Kidney glomerular epithelial cell (primary cell): ENCODE results near the gene CHD6.

ENCODE experiments used
- DNase-seq: peaks from one replicate; lab custom pipeline; 2025; lab: John Stamatoyannopoulos, UW

The CHD6 gene

DNA sequence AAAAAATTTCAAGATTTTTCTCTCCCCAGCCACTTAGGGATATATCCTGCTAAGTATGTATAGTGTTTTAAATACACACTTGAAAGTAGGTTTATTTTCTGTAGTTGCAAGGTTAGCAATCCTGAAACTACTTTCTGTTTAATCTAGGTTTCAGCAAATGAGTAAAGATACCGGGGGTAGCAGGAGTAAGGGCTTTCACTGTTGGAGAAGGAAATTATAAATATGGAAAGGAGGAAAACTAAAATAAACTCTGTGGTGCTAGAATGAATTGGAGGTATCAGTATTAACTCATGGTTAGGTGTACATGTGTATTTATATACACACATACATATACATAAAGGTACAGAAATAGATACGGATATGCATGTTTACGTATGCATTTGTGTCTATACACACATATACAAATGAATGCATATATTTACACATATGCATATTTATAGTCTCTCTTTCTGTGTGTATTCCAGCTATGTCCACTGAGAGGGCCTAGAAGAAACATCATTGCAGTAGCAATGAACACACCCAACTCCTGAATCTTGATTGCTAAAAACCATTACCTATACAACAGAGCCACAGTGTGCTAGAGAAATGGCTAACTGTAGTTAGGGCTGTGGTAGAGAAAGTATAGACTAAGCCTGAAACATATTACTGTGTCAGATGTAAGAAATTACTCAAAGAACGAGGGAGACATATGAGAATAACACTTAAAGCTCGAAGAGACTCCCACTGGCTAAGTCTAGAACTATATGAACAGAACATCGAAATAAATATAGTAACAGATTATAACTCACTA, 155.6 kb downstream of the CHD6 start:
- no peak for DNase-seq

DNA sequence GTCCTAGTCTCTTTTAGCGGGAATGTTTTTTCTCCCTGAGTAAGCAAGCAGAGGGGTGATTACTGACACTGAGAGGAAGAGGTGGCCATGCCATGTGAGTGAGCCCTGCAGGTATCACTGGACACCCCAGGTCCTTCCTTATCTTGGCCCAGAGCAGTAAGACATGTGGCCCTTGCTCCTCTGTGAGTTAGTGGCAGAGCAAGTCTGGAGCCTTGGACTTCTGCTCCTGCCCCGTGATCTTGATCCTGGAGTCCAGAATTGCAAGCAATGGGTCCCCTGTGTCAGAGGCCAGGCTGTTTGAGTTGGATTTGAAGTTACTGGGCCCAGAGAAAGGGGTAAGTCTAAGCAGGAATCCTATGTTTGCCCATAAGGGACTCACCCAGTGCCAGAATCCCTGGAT, 159.4 kb downstream of the CHD6 start:
- no peak for DNase-seq

DNA sequence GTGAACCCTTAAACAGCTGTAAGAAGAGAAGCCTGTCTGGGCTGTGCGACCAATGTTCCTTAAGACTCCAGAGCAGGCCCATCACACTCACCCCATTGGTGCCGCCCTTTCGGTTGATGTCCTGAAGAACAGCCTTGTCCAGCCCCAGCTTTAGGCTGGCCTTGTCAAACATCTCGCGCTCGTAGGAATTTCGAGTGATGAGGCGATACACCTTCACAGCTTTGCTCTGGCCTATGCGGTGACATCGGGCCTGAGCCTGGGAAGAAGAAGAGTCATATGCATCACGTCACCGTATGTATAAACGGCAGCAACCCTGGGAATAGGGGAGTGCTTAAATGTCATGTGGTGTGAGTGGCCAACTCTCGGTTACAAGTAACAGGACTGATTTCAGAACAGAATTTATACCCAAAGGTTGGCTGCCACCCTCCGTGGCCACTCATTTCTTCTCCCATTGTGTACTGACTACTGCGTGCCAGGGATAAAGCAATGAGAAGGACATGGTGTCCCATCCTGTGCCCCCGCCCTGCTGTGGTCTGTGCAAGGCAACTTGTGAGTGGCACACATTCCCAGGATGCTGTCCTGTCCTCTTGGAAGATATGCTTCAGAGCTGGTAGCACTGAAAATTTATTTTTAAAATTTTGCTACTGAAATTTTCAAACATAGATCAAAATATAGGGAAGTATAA, 160.9 kb downstream of the CHD6 start:
- DNase-seq = no peak

DNA sequence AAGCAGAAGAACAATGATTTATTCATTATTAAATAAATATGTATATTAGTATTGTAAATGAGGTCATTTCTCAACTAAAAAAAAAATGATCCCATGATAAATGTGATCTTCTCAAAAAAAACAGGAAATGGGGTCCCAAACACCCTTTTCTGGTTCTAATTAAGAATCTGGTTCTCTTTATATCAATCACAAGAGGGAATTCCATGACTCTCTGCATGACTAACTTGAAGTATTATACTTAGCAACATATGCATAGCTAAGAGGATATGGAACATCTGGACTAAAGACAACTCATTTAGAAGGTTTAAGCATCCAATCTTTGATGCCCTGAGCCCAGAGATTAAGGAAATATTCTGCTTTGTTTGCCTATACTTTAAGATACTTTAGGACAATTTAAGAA, 161.8 kb downstream of the CHD6 start:
- DNase-seq = no peak

DNA sequence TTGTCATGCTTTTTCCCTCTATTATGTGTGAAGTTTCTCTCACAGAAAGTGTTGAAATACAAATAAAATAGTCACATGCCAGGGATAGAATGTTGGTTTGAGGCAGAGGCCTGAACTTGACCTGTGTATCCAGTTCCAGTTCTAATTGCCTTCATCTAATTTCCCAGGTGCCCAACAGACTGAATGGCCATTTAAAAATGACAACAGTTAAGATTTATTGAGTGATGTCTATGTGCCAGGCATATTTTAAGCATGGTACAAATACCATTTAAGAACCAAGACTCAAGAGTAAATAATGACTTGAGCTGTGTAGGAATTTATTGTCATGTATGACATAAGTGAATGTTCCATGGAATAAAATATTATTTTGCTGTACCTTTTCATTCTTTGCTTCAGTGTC, 163.9 kb downstream of the CHD6 start:
- DNase-seq = no peak

DNA sequence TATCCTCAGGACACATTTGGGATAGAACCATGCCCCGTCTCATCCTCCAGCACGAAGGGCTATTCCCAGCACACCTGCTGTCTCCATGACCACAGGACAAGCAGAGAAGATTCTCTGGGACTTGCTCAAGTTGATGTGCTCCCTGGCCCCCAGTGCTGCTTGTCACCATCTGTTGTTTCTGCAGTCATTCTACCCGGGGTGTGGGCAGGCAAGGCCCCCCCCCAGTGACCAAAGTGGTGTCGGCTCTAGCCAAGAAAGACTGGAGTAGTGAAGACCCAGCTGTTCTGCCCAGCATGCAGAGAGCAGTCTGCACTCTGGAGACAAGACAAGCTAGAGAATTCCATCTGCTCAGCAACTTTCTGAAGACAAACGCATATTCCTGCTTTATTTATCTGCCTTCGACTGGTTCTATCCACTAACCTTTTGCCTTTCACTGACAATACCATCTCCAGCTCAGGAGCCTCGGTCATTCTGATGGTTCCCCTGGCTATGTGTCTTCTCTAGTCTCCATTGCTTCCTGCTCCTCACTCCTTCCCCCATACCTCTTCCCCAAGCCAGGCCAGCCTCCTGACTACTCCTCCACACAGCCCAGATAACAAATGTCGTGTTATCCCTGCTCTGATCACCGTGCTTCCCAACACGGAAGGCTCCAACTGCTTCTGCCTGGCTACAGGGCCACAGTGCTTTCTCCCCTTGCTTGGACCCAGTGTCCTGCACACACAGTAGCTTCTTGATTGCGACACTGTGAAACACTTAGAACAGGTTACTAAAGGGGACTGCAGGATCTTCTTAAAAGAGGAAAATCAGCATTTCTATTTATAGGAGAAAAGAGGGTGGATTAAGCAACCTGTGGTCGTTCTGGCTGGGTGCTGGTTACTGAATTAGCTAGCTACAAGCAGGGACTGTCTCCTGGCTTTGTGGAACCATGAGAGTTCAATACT, 164.9 kb downstream of the CHD6 start:
- no peak for DNase-seq

DNA sequence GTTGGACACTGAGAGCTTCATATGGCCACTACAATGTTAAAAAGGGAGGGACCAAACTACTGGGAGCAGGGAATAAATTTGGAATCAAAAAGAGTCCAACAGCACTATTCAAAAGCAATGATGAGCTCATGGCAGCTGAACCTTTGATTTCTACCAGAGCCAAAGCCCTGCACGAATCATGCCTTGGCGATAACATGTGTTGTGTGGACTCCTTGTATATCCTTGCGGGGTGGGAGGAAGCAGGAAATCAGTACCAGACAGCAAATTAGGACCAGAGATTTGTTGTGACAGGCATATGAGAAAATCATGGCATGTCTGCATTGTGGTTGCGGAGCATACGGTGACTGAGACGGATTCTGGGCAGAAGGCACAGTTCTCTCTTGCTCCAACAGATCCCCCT, 166.0 kb downstream of the CHD6 start:
- no peak for DNase-seq

GRCh38 chr20:41447006-41447405, 171.2 kb downstream of the CHD6 start:
- DNase-seq = no peak

DNA sequence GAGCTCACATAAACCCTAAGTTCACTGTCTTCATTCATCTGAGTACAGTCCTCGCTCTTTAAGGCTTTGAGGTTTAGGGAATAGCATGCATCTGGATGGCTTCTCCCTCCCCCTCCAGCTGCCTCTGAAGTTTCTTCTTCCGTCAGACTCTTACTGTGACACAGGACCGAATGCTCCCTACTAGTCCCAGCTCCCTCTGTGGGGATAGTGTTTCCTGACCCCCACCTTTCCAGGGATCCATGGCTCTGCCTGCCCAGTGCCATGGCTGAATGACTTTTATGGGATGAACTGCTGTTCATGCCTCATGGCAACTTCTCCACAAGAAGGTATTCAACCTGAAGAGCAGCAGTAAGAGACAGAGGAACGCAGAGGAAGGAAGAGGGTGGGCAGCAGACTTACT, 171.7 kb downstream of the CHD6 start:
- no peak for DNase-seq

GRCh38 chr20:41444821-41445220, 173.4 kb downstream of the CHD6 start:
- DNase-seq = no peak

DNA sequence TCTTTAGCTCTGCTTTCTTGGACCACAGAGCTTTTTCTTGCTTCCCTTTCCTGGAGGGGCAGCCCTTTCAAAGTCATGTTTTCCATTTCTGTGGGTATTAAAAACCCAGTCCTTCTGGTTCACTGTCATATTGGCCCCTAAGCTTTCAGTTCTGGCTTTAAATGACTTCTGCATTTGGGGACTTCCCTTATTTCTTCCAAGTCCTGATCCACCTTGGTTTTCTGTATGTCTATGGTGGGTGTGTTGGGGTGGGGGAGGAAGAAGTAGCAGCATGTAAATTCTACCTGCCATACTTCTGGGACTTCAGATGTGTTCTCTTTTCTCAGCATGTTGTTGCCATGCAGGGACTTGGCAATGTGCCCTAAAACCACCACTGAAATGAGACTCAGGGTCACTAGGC, 174.5 kb downstream of the CHD6 start:
- no peak for DNase-seq

DNA sequence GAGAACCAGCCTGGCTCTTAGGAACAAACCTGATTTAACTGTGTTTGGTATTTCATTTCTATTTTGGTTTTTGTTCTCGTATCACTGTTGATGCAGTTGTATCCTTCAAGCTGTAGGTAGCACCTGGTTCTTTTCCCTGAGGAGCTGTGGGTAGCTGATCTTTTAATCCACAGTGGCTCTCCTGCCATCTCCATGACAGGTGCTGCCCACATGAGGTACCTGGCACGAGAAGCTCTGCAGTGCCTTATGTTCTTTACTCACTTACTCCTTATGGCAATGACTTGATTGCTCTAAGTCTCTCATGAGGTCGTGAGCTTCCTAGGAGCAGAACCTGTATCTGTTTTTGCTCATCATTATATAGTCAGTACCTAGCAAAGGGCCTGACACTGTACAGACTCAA, 177.3 kb downstream of the CHD6 start:
- no peak for DNase-seq

DNA sequence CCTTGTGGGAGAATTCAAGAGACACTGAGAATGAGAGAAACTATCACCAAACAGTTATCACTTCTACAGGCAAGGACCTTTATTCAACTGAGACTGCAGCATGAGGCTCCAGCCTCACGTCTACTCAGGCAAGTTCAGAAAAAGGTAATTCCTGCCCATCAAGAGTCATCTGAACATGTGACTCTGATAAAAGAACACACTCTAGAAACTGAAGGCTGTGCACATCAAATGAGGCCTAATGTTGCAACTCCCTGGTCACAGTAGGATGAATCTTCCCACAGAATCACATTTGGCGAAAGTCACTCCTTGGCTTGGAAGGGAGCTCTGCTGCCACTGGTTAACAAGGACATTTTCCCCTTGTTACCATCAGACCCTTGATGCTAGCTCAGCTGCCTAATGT, 180.3 kb downstream of the CHD6 start:
- DNase-seq = no peak

DNA sequence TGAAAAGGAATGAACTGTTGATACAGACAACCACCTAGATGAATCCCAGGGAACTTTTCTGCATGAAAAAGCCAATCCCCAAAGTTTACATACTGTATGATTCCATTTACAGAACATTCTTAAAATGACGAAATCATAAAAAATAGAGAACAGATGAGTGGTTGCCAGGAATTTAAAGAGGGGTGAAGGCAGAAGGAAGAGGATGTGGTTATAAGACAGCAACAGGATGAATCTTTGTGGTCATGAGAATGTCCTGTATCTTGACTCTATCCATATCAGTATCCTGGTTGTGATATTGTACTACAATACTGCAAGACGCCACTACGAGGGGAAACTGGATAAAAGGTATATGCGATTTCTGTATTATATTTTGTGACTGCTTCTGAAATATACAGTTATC, 181.5 kb downstream of the CHD6 start:
- DNase-seq = peak; percentile 50

DNA sequence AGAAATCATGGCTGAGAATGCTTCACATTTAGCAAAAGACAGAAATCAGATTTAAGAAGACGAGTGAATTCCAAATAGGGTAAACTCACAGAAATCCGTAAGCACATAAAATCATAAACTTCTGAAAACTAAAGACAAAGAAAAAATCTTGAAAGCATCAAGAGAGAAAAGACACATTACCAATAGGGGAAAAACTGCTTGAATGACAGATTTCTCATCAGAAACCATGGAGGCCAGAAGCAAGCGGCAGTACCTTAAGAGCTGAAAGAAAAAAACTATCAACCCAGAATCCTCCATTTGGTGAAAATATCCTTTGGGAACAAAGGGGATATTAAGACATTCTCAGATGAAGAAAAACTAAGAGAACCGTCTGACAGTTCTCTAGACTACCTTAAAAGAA, 185.0 kb downstream of the CHD6 start:
- no peak for DNase-seq

GRCh38 chr20:41432746-41433145, 185.4 kb downstream of the CHD6 start:
- DNase-seq = no peak

- DNase-seq = peak; percentile 89
Measured at GRCh38 chr20:41428285-41428684, 189.9 kb downstream of the CHD6 start.

- DNase-seq = no peak
Measured at GRCh38 chr20:41427833-41428232, 190.3 kb downstream of the CHD6 start.

DNA sequence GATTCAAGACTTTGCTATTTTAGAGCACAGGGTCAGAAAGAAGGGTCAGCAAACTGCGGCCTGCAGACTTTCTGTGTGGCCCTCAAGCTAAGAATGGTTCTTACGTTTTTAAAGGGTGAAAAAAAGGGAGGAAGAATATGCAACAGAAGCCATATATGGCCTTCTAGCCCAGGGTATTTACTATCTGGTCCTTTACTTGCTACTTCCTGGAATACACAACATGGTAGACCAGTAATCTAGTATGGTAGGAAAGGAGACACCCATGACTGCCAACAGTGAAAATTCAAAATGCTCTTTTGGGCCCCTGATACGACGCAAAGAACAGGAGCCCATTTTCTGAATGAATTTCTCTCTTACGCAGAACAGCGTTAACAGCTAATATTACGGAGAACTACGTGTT, 191.2 kb downstream of the CHD6 start:
- no peak for DNase-seq

DNA sequence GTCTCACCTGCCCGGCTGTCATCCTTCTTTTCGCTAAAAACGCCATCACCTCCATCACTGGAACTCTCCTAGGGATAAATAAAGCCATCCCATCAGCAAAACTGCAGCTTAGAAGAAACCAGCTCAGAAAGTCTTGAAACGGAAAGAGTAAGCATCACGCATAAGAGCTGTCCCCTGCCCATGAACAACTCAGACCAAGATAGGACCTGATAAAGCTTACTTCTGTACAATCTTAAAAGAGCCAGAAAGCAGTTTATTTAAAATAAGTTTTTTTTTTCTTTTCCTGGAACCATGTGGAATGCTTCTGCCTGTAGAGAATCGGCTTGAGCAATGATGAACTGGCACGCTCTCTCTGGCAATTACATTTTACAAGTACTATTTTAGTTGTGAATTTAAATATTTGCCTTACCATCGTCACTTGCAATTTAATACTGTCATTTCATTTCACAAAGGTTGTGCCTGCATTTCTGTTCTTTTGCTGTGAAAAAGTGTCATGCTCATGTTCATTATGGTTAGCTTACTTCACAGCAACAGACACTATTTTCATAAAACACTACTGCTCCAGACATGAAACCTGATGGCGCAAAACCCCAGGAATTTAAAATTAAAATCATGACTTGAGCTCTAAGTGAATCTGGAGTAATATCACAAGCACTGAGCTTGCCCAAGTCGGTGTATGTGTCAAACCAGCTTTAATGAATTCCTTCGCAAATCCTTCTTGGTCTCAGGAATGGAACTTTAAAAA, 191.9 kb downstream of the CHD6 start:
- no peak for DNase-seq

DNA sequence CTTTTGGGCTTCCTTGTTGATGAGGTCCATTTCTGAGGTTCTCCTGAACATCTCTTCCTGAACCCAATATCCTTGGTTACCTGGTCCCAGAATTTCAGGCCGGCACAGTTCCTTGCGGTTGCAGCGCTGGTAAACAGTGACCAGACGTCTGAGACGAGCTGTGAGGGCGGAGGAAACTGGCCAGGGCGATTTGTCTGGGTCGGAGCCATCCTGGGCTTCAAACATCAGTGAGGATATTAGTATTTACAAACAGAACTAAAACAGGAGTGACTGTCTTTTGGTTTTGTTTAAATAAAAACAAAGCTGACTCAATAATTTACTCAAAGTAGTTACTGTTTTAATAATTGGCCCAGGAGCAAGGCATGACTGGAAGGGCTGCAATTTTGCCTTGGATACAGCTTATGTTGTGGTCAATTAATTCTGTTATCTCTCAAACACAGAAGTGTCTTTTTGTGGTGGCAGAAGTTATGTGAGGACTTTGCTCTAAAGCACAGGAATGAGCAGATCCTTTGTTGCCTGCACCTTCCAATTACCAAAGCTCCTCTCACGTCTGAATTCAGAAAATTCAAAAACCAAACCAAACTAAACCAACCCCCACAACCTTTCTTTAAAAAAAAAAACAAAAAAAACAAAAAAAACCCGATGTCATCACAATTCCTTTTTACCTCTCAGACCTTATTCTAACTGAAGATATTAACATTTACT, 192.8 kb downstream of the CHD6 start:
- DNase-seq = peak; percentile 51
